Liver (tissue), 3 donors: ENCODE data around the gene BFSP2.

Experiments used
- EGR1 ChIP-seq, 2 donors: IDR thresholded peaks; 2 replicates each; pipeline ENCODE4 v1.6.1; 2016 to 2018; ENCODE audit warnings: antibody characterized with exemption in 2 of 2, low read depth in 2 of 2
- GABPA ChIP-seq, 2 donors: IDR thresholded peaks in 1 of 2; conservative IDR thresholded peaks in 1 of 2; 2 replicates each; pipeline ENCODE4 v1.6.1; 2016; ENCODE audit warnings: antibody characterized with exemption in 2 of 2, mild to moderate bottlenecking in 1 of 2, moderate library complexity in 1 of 2
- HNF4A ChIP-seq, 2 donors: conservative IDR thresholded peaks; 2 replicates each; pipeline ENCODE4 v1.6.1; 2016; ENCODE audit warnings: antibody characterized with exemption in 2 of 2, mild to moderate bottlenecking in 2 of 2
- JUND ChIP-seq, 2 donors: IDR thresholded peaks; 2 replicates each; pipeline ENCODE4 v1.6.1; 2016; ENCODE audit warnings: antibody characterized with exemption in 2 of 2
- RAD21 ChIP-seq, 2 donors: IDR thresholded peaks; 2 replicates each; pipeline ENCODE4 v1.6.1; 2016; ENCODE audit warnings: antibody characterized with exemption in 2 of 2, mild to moderate bottlenecking in 2 of 2
- RXRA ChIP-seq, 2 donors: IDR thresholded peaks; 2 replicates each; pipeline ENCODE4 v1.6.1; 2017 to 2018; ENCODE audit warnings: antibody characterized with exemption in 2 of 2, mild to moderate bottlenecking in 1 of 2
- SP1 ChIP-seq: IDR thresholded peaks from 2 replicates; pipeline ENCODE4 v1.6.1; 2018; ENCODE audit warnings: antibody characterized with exemption, mild to moderate bottlenecking
- TAF1 ChIP-seq: conservative IDR thresholded peaks from 2 replicates; pipeline ENCODE4 v1.6.1; 2016; ENCODE audit warnings: antibody characterized with exemption, mild to moderate bottlenecking
- YY1 ChIP-seq: IDR thresholded peaks from 2 replicates; pipeline ENCODE4 v1.6.1; 2016; ENCODE audit warnings: antibody characterized with exemption, mild to moderate bottlenecking
- TF ChIP-seq, protein P1 (sequence below): fragments of 150-350 bp; IDR thresholded peaks from 2 replicates; pipeline ENCODE4 v1.5.1; 2017; ENCODE audit warnings: improper control_type of control experiment, low read depth, low read length; ENCODE audit not compliant: missing input control
- TF ChIP-seq, protein P2 (sequence below): IDR thresholded peaks from 2 replicates; pipeline ENCODE4 v1.6.1; 2016; ENCODE audit warnings: antibody characterized with exemption, mild to moderate bottlenecking
- TF ChIP-seq, protein P3 (sequence below): IDR thresholded peaks from 2 replicates; pipeline ENCODE4 v1.6.1; 2016; ENCODE audit warnings: antibody characterized with exemption
- TF ChIP-seq, protein P4 (sequence below): IDR thresholded peaks from 2 replicates; pipeline ENCODE4 v1.6.1; 2016; ENCODE audit warnings: antibody characterized with exemption
- TF ChIP-seq, protein P5 (sequence below): IDR thresholded peaks from 2 replicates; pipeline ENCODE4 v1.6.1; 2016; ENCODE audit warnings: antibody characterized with exemption
- donor health status: healthy.
- donor health status: healthy.

DNA sequence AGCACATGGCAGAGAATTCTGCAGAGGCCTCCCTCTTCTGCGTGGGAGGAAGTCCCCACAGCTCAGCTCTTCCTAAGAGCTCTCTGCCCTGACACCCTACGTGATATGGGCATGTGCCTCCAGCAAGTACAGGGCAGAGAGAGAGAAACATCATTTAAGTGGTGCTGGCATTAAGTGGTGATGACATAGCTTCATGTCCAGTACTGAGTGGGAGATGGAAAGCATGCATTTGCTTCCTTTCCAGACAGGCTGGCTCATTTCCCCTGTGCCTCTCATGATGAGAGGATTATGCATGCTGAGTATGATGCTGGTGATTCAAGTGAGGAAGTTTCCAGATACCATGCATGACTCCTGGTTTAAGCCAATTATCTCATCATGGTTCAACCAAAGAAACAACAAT is 26.9 kb downstream of the BFSP2 start:
- TF ChIP-seq, protein P1, sequence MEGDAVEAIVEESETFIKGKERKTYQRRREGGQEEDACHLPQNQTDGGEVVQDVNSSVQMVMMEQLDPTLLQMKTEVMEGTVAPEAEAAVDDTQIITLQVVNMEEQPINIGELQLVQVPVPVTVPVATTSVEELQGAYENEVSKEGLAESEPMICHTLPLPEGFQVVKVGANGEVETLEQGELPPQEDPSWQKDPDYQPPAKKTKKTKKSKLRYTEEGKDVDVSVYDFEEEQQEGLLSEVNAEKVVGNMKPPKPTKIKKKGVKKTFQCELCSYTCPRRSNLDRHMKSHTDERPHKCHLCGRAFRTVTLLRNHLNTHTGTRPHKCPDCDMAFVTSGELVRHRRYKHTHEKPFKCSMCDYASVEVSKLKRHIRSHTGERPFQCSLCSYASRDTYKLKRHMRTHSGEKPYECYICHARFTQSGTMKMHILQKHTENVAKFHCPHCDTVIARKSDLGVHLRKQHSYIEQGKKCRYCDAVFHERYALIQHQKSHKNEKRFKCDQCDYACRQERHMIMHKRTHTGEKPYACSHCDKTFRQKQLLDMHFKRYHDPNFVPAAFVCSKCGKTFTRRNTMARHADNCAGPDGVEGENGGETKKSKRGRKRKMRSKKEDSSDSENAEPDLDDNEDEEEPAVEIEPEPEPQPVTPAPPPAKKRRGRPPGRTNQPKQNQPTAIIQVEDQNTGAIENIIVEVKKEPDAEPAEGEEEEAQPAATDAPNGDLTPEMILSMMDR: no peak
- TF ChIP-seq RAD21 (IDR thresholded peaks at IDR 0.05): no peak
- TF ChIP-seq, protein P2, sequence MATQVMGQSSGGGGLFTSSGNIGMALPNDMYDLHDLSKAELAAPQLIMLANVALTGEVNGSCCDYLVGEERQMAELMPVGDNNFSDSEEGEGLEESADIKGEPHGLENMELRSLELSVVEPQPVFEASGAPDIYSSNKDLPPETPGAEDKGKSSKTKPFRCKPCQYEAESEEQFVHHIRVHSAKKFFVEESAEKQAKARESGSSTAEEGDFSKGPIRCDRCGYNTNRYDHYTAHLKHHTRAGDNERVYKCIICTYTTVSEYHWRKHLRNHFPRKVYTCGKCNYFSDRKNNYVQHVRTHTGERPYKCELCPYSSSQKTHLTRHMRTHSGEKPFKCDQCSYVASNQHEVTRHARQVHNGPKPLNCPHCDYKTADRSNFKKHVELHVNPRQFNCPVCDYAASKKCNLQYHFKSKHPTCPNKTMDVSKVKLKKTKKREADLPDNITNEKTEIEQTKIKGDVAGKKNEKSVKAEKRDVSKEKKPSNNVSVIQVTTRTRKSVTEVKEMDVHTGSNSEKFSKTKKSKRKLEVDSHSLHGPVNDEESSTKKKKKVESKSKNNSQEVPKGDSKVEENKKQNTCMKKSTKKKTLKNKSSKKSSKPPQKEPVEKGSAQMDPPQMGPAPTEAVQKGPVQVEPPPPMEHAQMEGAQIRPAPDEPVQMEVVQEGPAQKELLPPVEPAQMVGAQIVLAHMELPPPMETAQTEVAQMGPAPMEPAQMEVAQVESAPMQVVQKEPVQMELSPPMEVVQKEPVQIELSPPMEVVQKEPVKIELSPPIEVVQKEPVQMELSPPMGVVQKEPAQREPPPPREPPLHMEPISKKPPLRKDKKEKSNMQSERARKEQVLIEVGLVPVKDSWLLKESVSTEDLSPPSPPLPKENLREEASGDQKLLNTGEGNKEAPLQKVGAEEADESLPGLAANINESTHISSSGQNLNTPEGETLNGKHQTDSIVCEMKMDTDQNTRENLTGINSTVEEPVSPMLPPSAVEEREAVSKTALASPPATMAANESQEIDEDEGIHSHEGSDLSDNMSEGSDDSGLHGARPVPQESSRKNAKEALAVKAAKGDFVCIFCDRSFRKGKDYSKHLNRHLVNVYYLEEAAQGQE: no peak
- no peak for TF ChIP-seq JUND (IDR thresholded peaks at IDR 0.05)
- TF ChIP-seq RXRA (IDR thresholded peaks at IDR 0.05): no peak
- TF ChIP-seq TAF1: no peak
- TF ChIP-seq GABPA (IDR thresholded peaks at IDR 0.05 in 1 of 2, conservative IDR thresholded peaks at IDR 0.05 in 1 of 2): no peak
- TF ChIP-seq, protein P3, sequence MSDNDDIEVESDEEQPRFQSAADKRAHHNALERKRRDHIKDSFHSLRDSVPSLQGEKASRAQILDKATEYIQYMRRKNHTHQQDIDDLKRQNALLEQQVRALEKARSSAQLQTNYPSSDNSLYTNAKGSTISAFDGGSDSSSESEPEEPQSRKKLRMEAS: no peak
- no peak for TF ChIP-seq YY1
- no peak for TF ChIP-seq EGR1 (IDR thresholded peaks at IDR 0.05; ENCODE audit: low read depth in 2 of 2)
- TF ChIP-seq, protein P4, sequence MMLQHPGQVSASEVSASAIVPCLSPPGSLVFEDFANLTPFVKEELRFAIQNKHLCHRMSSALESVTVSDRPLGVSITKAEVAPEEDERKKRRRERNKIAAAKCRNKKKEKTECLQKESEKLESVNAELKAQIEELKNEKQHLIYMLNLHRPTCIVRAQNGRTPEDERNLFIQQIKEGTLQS: no peak
- no peak for TF ChIP-seq SP1
- TF ChIP-seq HNF4A (conservative IDR thresholded peaks at IDR 0.05): no peak
- TF ChIP-seq, protein P5, sequence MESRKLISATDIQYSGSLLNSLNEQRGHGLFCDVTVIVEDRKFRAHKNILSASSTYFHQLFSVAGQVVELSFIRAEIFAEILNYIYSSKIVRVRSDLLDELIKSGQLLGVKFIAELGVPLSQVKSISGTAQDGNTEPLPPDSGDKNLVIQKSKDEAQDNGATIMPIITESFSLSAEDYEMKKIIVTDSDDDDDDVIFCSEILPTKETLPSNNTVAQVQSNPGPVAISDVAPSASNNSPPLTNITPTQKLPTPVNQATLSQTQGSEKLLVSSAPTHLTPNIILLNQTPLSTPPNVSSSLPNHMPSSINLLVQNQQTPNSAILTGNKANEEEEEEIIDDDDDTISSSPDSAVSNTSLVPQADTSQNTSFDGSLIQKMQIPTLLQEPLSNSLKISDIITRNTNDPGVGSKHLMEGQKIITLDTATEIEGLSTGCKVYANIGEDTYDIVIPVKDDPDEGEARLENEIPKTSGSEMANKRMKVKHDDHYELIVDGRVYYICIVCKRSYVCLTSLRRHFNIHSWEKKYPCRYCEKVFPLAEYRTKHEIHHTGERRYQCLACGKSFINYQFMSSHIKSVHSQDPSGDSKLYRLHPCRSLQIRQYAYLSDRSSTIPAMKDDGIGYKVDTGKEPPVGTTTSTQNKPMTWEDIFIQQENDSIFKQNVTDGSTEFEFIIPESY: no peak
